Measurements from ENCODE around the gene ZNF497. TPM values are rescaled to one million over a fixed set of nuclear protein-coding genes. Genes with fewer than 3 reads are reported as not detected.
A peak's percentile ranks its signal among the peaks of the same experiment; 100 is the strongest.

Gene ZNF497
- total and polyA plus RNA-seq, 9 of the 15 experiments (the other 6 are each of a cell fraction or from before 2014, with no cell fraction given) = 0.06 to 0.98 (median 0.44) TPM; not detected in 1

GRCh38 chr19:58386576-58387337 lies 24.2 kb upstream of the ZNF497 start, which contains the start of gene RPS5 (continued):
- TF ChIP-seq ETS1 (conservative IDR thresholded peaks at IDR 0.05; ENCODE audit: control insufficient read depth, low read depth, low read length) (peak; percentile 92), CTBP1 (IDR thresholded peaks at IDR 0.05; ENCODE audit: borderline replicate concordance) (peak; percentile 36; the same call in 1 of the 2 replicates), PRPF4 (IDR thresholded peaks at IDR 0.05; ENCODE audit: insufficient read depth, low read depth, low read length, poor library complexity, severe bottlenecking) (peak; percentile 23), SAFB2 (IDR thresholded peaks at IDR 0.05; ENCODE audit: borderline replicate concordance, low read depth, low read length, severe bottlenecking) (no peak), KDM5B (IDR thresholded peaks at IDR 0.05; ENCODE audit: insufficient replicate concordance, low read depth, low read length) (peak; percentile 88), NR2C2 (CRISPR knock-in tag; IDR thresholded peaks at IDR 0.05) (peak; percentile 99), NR2C2 (tag; IDR thresholded peaks at IDR 0.05) (peak; percentile 100)
- TF ChIP-seq, protein P1, sequence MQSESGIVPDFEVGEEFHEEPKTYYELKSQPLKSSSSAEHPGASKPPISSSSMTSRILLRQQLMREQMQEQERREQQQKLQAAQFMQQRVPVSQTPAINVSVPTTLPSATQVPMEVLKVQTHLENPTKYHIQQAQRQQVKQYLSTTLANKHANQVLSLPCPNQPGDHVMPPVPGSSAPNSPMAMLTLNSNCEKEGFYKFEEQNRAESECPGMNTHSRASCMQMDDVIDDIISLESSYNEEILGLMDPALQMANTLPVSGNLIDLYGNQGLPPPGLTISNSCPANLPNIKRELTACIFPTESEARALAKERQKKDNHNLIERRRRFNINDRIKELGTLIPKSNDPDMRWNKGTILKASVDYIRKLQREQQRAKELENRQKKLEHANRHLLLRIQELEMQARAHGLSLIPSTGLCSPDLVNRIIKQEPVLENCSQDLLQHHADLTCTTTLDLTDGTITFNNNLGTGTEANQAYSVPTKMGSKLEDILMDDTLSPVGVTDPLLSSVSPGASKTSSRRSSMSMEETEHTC (IDR thresholded peaks at IDR 0.05) = 0 out of 2 replicates have a peak, but pooled peaks have one; percentile 21
- TF ChIP-seq, protein P2, sequence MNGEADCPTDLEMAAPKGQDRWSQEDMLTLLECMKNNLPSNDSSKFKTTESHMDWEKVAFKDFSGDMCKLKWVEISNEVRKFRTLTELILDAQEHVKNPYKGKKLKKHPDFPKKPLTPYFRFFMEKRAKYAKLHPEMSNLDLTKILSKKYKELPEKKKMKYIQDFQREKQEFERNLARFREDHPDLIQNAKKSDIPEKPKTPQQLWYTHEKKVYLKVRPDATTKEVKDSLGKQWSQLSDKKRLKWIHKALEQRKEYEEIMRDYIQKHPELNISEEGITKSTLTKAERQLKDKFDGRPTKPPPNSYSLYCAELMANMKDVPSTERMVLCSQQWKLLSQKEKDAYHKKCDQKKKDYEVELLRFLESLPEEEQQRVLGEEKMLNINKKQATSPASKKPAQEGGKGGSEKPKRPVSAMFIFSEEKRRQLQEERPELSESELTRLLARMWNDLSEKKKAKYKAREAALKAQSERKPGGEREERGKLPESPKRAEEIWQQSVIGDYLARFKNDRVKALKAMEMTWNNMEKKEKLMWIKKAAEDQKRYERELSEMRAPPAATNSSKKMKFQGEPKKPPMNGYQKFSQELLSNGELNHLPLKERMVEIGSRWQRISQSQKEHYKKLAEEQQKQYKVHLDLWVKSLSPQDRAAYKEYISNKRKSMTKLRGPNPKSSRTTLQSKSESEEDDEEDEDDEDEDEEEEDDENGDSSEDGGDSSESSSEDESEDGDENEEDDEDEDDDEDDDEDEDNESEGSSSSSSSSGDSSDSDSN (IDR thresholded peaks at IDR 0.05; ENCODE audit: borderline replicate concordance in 1 of 2, low read depth in 2 of 2, low read length in 2 of 2) = no peak
- TF ChIP-seq, protein P3, sequence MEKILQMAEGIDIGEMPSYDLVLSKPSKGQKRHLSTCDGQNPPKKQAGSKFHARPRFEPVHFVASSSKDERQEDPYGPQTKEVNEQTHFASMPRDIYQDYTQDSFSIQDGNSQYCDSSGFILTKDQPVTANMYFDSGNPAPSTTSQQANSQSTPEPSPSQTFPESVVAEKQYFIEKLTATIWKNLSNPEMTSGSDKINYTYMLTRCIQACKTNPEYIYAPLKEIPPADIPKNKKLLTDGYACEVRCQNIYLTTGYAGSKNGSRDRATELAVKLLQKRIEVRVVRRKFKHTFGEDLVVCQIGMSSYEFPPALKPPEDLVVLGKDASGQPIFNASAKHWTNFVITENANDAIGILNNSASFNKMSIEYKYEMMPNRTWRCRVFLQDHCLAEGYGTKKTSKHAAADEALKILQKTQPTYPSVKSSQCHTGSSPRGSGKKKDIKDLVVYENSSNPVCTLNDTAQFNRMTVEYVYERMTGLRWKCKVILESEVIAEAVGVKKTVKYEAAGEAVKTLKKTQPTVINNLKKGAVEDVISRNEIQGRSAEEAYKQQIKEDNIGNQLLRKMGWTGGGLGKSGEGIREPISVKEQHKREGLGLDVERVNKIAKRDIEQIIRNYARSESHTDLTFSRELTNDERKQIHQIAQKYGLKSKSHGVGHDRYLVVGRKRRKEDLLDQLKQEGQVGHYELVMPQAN (IDR thresholded peaks at IDR 0.05; ENCODE audit: borderline replicate concordance) = peak; percentile 34; the same call in 1 of the 2 replicates
- TF ChIP-seq, protein P4, sequence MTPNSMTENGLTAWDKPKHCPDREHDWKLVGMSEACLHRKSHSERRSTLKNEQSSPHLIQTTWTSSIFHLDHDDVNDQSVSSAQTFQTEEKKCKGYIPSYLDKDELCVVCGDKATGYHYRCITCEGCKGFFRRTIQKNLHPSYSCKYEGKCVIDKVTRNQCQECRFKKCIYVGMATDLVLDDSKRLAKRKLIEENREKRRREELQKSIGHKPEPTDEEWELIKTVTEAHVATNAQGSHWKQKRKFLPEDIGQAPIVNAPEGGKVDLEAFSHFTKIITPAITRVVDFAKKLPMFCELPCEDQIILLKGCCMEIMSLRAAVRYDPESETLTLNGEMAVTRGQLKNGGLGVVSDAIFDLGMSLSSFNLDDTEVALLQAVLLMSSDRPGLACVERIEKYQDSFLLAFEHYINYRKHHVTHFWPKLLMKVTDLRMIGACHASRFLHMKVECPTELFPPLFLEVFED (CRISPR knock-in tag; conservative IDR thresholded peaks at IDR 0.05) = no peak
- TF ChIP-seq, protein P5, sequence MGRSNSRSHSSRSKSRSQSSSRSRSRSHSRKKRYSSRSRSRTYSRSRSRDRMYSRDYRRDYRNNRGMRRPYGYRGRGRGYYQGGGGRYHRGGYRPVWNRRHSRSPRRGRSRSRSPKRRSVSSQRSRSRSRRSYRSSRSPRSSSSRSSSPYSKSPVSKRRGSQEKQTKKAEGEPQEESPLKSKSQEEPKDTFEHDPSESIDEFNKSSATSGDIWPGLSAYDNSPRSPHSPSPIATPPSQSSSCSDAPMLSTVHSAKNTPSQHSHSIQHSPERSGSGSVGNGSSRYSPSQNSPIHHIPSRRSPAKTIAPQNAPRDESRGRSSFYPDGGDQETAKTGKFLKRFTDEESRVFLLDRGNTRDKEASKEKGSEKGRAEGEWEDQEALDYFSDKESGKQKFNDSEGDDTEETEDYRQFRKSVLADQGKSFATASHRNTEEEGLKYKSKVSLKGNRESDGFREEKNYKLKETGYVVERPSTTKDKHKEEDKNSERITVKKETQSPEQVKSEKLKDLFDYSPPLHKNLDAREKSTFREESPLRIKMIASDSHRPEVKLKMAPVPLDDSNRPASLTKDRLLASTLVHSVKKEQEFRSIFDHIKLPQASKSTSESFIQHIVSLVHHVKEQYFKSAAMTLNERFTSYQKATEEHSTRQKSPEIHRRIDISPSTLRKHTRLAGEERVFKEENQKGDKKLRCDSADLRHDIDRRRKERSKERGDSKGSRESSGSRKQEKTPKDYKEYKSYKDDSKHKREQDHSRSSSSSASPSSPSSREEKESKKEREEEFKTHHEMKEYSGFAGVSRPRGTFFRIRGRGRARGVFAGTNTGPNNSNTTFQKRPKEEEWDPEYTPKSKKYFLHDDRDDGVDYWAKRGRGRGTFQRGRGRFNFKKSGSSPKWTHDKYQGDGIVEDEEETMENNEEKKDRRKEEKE (IDR thresholded peaks at IDR 0.05; ENCODE audit: borderline replicate concordance in 1 of 2, control insufficient read depth in 1 of 2, low read depth in 2 of 2, low read length in 1 of 2) = no peak

All from K562 (cell line).